Measurements from ENCODE around the gene SEPTIN14.
"Not testable (repeated sequence)": the region's sequence is repeated elsewhere in the genome, so short reads cannot be mapped to it uniquely, and the experiment has no call there.

Gene SEPTIN14

GRCh38 chr7:55862652-55863051 lies at the start of gene SEPTIN14:
Gene SEPTIN14, minus strand, starts transcription at chr7:55862752. Its CDS starts 756 bp downstream, at chr7:55861996.
- DNase-seq, result not testable (repeated sequence)

- no peak for DNase-seq
Observed at GRCh38 chr7:55903985-55904759, 41.6 kb upstream of the SEPTIN14 start.

GRCh38 chr7:55901059-55901458 lies 38.5 kb upstream of the SEPTIN14 start:
- not testable (repeated sequence) for DNase-seq

DNA sequence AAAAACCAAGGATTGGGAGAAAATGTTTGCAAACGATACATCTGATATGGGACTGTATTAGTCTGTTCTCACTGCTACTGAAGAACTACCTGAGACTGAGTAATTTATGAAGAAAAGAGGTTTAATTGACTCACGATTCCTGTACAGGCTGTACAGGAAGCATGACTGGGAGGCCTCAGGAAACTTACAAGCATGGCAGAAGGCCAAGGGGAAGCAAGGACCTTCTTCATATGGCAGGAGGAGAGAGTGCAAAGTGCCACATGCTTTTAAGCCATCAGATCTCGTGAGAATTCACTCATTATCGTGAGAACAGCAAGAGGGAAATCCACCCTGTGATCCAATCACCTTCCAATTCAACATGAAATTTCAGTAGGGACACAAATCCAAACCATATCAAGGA lies 35.7 kb upstream of the SEPTIN14 start:
- DNase-seq, result no peak

GRCh38 chr7:55895021-55895420 lies 32.5 kb upstream of the SEPTIN14 start:
- no peak for DNase-seq

DNA sequence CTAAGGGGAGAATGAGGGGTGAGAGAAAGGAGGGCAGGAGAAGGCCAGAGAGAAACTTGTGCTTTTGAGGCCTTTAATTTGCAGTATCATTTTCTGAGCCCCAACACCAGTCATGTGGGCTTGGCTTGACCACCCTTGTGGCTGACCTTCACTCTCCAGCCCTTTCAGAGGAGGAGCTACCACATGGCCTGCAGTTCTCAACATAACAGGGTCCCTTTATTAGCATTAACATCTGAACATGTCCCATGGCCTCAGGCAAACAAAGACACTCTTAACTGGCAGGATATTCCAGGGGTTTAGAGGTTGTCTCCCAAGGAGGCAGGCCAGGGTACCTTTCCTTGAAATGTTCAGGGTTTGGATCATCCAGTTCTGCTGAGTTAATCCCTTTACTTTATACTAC lies 31.4 kb upstream of the SEPTIN14 start:
- no peak for DNase-seq

- not testable (repeated sequence) for DNase-seq
Observed at GRCh38 chr7:55888378-55888777, 25.8 kb upstream of the SEPTIN14 start.

DNA sequence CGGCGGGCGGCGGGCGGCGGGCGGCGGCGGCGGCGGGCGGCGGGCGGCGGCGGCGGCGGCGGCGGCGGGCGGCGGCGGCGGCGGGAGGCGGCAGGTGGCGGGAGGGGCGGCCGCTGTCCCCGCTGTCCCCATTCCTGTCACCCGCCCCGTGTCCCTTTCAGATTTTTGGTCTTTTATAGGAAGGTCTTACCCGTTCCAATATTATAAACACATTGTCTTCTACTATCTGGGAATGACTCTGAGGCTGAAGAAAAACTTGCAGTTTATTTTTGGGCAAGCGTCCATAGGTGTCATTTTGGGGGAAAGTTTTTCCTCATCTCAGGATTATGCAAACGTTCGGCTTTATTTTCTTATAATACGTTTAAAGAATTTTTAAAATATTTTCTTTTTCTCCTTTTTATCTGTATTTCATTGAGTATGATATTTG lies 25.3 kb upstream of the SEPTIN14 start:
- DNase-seq, result no peak

DNA sequence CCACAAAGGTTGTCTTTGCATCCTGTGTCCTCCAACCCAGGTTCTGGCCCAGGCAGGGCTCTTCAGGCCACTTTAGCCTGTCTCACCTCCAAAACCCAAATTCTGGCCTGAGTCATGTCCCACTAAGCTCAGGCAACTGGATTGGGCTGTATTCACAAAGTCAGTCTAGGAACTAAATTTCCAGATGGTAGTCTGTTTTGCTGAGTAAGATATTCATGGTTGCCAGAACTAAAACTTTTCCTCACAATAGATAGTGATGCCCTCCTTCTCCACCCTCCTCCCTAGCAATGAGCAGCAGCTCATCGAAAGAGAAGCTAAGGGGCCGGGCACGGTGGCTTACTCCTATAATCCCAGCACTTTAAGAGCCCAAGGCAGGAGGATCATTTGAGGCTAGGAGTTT lies 21.8 kb upstream of the SEPTIN14 start:
- no peak for DNase-seq

DNA sequence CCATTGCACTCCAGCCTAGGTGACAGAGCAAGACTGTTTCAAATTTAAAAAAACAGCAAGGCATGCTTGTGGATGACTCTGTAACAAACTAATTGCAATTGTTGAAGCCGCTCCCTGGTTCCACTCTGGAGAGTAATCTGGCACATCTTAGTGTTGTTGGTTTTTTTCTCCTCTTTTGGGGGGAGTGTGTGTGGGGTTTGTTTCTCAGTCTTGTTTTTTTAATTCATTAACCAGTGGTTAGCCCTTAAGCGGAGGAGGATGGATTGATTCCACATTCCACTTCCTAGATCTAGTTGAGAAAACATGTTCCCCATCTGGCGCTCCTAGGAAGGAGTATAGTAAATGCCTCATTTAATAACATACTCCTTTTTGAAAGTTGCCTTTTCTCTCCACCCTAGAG lies 16.1 kb upstream of the SEPTIN14 start:
- DNase-seq, result no peak

DNA sequence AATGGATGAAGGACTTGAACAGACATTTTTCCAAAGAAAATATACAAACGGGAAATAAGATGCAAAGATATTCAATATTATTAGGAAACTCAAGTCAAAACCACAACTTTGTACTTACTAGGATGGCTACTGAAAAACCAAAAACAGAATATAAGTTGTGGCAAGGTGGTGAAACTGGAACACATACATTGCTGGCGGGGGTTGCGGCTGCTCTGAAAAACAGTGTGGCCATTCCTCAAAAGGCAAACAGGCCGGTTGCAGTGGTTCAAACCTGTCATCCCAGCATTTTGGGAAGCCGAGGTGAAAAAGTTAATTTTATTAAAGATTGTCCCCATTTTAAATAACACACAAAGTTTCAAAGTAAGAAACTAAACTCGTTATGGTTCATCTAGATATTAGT lies 14.8 kb upstream of the SEPTIN14 start:
- no peak for DNase-seq

DNA sequence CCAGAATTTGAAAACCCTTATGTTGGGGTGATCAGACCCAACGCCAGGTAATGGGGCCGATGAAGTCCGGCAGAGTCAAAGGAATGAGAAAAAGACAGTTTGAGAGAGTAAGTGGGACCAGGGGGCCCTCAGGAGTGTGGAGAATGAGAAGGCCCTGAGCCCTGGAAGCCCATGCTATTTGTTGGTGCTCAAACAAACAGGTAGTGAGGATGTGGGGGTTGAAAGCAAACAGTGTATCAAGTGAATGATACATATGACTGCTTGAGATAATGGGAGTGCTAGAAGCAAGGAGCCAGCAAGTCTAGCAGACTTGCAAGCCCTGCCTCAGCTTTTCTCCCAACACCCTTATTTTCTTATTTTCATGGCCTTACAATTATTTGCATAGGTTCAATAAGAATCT lies 11.2 kb upstream of the SEPTIN14 start:
- DNase-seq, result no peak

GRCh38 chr7:55871932-55872485 lies 9.5 kb upstream of the SEPTIN14 start:
- DNase-seq, result no peak

DNA sequence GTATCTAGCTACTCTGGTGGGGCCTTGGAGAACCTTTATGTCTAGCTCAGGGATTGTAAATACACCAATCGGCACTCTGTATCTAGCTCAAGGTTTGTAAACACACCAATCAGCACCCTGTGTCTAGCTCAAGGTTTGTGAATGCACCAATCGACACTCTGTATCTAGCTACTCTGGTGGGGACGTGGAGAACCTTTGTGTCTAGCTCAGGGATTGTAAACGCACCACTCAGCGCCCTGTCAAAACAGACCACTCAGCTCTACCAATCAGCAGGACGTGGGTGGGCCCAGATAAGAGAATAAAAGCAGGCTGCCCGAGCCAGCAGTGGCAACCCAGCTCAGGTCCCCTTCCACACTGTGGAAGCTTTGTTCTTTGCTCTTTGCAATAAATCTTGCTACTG lies 6.4 kb upstream of the SEPTIN14 start:
- not testable (repeated sequence) for DNase-seq

DNA sequence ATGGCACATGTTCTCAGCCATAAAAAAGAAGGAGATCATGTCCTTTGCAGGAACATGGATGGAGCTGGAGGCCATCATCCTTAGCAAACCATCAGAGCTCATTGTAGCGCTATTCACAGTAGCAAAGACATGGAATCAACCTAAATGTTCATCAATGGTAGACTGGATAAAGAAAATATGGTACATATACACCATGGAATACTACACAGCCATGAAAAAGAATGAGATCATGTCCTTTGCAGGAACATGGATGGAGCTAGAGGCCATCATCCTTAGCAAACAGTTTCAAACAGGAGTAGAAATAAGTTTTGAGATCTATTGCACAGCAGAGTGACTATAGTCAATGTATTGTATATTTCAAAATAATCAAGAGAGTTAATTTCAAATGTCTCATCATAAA lies 17.4 kb downstream of the SEPTIN14 start:
- not testable (repeated sequence) for DNase-seq

GRCh38 chr7:55838595-55838994 lies 24.0 kb downstream of the SEPTIN14 start:
- DNase-seq, result no peak

- no peak for DNase-seq
Observed at GRCh38 chr7:55827577-55827976, 35.0 kb downstream of the SEPTIN14 start.

DNA sequence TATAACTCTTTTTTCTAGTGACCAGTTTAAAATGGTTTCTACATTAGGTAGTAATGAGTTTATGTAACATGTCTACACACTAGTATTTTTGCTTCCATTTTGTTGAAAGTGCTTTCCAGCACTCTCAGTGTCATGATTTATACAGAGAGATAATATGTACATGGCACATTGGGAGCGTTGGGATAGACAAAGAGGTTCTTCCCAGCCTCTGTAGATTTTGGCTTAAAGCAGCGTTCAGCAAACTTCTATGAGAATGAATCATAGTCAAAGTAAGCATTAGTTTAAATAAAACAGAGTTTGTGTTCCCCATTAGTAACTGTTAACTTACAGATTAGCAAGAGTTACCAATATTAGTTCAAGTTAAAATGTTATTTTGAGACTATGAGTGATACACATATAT lies 43.9 kb downstream of the SEPTIN14 start:
- DNase-seq, result no peak

- not testable (repeated sequence) for DNase-seq
Observed at GRCh38 chr7:55797260-55797659, 65.3 kb downstream of the SEPTIN14 start.

DNA sequence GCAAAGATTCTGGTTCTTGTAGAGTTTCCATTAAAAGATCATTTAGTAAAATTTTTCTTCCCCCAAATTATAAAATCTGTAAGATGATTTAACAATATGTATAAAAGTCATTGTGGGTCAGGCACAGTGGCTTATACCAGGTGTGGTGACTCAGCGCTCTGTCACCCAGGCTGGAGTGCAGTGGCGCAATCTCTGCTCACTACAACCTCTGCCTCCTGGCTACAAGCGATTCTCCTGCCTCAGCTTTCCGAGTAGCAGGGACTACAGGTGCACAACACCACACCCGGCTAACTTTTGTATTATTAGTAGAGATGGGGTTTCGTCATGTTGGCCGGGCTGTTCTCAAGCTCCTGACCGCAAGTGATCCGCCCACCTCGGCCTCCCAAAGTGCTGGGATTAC lies 68.0 kb downstream of the SEPTIN14 start:
- DNase-seq, result no peak

DNA sequence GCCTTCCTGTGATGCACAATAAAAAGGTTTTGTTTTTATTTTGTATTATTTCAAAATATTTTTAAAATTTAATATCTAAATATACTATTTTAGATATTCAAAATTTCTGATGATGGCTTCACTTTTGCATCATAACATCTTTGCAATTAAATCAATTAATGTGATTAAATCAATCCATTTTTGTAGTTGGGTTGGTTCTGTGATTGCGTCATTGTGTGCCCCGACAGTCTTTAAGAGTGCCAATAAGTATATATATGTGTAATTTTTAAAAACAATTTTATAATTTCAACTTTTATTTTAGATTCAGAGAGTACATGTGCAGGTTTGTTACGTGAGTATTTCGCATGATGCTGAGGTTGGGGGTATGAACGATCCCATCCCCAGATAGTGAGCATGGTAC lies 70.5 kb downstream of the SEPTIN14 start:
- DNase-seq, result no peak

- no peak for DNase-seq
Observed at GRCh38 chr7:55787796-55788195, 74.8 kb downstream of the SEPTIN14 start.

DNA sequence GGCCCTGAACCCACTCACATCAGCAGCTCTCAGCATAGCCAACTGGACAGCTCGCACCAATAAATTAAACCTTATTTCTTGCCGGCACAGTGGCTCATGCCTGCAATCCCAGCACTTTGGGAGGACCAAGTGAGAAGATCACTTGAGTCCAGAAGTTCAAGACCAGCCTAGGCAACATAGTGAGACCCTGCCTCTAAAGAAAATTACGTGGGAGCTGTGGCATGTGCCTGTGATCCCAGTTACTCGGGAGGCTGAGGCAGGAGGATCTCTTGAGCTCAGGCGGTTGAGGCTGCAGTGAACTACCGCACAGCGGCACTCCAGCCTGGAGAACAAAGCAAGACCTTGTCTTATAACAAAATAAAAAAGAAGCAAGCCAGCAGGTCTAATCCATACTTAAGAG lies 75.7 kb downstream of the SEPTIN14 start:
- no peak for DNase-seq

GRCh38 chr7:55785444-55785843 lies 77.1 kb downstream of the SEPTIN14 start:
- DNase-seq, result not testable (repeated sequence)

DNA sequence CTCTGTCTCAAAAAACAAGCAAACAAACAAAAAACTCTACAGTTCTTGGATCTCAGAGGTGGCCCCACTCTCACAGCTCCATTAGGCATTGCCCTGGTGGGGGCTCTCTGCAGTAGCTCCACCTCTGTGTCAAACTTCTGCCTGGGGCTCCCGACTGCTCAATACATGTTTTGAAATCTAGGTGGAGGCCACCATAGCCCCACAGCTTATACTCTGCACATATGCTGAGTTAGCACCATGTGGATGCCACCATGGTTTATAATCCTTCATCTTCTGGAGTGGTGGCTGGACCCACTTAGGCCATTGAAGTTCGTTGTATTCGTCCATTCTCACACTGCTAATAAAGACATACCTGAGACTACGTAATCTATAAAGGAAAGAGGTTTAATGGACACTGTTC lies 78.4 kb downstream of the SEPTIN14 start:
- DNase-seq, result no peak

All from NCI-H2081 treated with DMSO at 0.1 percent for 48 hours (cell line).